HG03039 (cell line): ENCODE measurements around the gene APBB2.
"Not testable (repeated sequence)": the region's sequence is repeated elsewhere in the genome, so short reads cannot be mapped to it uniquely, and the experiment has no call there.

ENCODE experiments used
- ATAC-seq: cut with Tn5 transposase; IDR thresholded peaks from one replicate; pipeline ENCODE4 v1.9.1; 2021; ENCODE audit warnings: mild to moderate bottlenecking, moderate library complexity; ENCODE audit not compliant: unreplicated experiment

APBB2 gene

DNA sequence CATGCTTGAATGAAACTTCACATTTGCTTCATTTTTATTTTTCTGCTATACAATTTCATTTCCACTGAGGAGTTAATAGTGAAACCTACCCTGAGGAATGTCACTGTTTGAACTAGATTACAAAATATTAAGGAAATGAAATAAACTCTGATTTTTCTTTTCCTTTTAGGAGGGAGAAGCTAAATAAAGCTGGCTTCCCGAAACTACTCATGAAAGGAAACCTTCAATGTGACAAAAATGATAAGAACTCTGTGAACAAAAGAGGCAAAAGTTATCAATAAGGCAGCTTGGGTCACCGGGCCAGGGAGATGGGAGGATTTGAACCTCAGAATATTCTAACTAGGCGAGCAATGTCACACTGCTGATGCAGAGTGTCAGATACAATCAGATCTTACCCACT, 185.2 kb downstream of the APBB2 start:
- no peak for ATAC-seq

DNA sequence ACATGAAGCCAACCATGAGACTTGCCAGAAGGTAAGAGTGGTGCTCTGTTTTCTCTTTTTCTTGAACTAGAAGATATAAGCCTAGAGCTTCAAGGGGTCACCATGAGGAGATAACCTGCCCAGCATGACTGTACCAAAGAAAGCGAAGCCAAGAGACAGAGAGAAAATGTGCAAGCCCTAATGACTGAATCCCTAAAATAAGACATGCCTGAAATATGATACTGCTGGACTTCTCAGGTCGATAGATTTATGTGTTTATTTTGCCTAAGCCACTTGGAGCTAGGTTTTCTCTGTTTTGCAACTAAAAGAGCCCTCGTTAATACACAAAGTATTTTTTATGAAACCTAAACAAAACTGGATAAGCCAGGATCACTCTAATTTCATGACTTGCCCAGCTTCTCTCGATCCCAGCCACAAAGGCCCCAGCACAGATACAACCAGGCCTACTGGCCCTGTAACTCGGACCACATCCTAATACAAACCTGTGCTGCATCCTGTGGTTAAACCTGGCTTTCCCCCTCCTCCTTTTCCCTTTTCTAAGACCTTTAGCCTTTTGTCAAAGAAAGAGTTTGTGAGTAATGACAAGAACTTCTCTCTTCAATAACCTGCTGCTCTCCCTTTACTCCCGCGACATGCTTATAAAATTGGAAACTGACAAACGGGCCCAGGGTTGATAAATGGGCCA, 185.8 kb downstream of the APBB2 start:
- ATAC-seq: no peak

GRCh38 chr4:41026971-41027370, 187.4 kb downstream of the APBB2 start:
- no peak for ATAC-seq

DNA sequence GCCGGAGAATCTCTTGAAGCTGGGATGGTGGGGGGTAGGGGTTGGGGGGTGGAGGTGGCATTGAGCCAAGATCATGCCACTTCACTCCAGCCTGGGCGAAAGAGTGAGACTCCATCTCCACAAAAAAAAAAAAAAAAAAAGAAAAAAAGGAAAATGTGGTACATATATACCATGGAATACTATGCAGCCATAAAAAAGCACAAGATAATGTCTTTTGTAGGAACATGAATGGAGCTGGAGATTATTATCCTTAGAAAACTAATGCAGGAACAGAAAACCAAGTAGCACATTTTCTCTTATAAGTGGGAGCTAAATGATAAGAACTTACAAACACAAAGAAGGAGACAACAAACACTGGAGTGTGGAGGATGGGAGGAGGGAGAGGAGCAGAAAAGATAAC, 188.5 kb downstream of the APBB2 start:
- ATAC-seq: no peak

- no peak for ATAC-seq
These were observed 189.5 kb downstream of the APBB2 start for GRCh38 chr4:41024556-41025491.

- no peak for ATAC-seq
These were observed 192.2 kb downstream of the APBB2 start for GRCh38 chr4:41022116-41022515.

DNA sequence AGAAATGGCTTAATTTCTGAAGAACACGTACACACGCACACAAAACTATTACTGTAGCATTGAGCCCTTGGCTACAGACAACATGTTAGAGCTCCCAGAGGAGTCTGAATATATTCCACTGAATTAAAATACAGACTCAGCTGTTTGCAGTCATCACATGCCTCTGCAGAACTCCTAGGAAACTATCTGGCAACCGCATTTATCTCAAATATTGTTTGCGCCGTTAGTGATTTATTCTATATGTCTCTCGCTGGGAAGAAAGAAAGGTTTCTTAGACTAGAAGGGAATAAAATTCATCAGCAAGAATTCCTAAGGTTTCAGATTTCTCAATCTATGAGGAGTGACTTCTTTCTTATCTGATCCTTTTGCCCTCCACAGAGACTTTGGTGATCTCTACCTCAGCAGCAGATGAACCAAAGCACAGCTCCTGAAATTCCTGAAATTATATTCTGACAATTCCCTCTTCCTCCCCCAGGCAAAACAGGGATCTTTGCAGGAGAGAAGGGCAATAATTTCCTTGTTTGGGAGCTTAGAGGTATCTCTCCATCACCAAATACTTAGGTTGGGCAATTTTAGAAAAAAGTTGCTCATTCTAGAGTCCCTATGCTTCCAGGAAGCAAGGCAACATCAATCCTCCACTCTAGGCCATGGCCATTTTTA, 199.2 kb downstream of the APBB2 start:
- no peak for ATAC-seq

DNA sequence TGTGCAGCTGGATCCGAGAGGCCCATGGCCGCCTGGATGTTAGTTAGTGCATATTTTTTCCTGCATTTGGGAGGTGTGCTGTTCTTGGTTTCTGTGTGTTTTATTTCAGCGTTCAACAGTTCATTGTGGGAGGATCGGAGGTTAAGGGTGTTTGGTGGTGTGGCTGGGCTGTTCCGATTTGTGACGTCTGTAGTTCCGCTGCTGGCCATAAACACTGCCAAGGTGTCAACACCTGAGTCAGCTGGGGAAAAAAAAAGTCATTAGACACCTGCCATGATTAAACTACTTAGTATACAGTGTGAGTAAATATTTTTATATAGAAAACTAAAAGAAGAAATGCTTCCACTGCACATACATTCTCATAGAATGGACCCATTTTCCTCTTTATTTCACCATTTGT, 200.2 kb downstream of the APBB2 start:
- no peak for ATAC-seq

DNA sequence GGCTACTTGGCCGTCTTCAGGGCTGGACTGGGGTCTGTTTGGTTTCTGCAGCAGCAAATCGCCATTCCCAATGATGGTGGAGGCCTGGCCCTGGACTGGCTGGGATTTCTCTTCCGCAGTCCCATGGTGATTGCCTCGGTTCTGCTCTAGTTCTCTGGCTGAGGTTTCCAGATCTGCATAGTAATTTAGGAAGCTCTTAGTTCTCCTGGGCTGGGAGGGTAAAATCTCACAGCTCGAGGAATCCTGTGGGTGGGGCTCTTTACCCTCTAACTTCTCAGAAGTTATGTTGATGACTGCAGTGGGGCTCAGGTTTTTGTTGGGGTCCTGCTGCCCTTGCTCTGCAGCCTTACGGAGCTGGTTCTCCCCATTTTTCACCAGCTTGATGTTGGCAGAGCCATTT, 200.6 kb downstream of the APBB2 start:
- no peak for ATAC-seq

DNA sequence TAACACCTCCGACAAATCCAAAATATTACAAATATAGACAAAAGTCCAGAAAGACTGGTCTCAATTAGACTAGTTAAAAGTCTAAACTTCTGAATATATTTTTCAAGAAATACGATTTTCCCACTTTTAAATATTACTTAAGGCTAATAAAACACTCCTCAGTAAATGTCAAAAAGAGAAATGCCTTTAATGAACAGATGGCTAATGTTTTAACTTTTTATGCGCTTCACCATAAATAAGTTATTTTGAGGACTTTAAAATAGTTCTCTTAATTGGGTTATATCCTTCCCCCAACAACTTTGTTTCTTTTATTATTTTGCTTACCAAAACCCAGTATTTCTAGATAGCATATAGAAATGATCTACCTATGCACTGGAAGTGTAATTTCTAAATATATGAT, 201.4 kb downstream of the APBB2 start:
- no peak for ATAC-seq

- no peak for ATAC-seq
These were observed 202.0 kb downstream of the APBB2 start for GRCh38 chr4:41012293-41012692.

- no peak for ATAC-seq
These were observed 204.9 kb downstream of the APBB2 start for GRCh38 chr4:41009411-41009810.

- ATAC-seq: no peak
These were observed 208.2 kb downstream of the APBB2 start for GRCh38 chr4:41006141-41006540.

GRCh38 chr4:41002309-41002708, 212.0 kb downstream of the APBB2 start:
- ATAC-seq: no peak

GRCh38 chr4:41000356-41000755, 214.0 kb downstream of the APBB2 start:
- ATAC-seq: no peak

GRCh38 chr4:40998675-40999358, 215.5 kb downstream of the APBB2 start:
- no peak for ATAC-seq

DNA sequence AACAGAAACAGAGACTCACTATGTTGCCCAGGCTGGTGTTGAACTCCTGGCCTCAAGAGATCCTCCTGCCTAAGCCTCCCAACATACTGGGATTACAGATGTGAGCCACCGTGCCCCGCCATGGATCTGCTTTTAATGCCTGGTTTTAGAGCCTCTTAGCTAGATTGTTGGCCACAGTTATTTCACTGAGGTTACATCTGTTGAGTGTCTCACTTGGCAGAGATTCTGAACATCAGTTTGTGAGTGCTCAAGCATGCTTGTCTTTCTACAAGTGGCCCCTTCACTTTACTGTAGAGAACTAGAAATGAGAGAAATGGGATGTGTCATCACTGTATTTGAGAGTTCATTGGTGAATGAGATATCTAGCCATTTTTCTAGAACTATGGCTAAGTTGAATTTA, 218.5 kb downstream of the APBB2 start:
- ATAC-seq: no peak

DNA sequence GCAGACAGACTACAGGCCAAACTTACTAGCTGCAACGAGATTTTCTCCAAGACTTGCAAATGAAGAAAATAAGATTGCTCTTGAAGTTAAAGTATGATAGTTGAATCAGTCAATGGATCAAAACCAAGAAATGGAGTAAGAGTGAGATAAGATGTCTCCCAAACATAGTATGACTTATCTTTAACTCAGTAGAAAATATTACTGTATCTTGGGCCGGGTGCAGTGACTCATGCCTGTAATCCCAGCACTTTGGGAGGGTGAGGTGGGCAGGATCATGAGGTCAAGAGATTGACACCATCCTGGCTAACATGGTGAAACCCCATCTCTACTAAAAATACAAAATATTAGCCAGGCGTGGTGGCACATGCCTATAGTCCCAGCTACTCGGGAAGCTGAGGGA, 220.0 kb downstream of the APBB2 start:
- ATAC-seq: not testable (repeated sequence)

DNA sequence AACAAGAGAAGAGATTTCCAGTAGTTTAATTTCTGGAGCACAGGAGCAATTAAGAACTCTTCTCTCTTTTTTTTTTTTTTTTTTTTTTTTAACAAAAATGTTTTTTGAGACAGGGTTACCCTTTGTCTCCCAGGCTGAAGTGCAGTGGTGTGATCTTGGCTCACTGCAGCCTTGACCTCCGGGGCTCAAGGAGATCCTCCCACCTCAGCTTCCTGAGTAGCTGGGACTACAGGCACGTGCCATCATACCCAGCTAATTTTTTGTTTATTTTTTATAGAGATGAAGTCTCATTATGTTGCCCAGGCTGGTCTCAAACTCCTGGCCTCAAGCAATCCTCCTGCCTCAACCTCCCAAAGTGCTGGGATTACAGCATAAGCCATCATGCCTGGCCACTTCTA, 221.0 kb downstream of the APBB2 start:
- not testable (repeated sequence) for ATAC-seq

DNA sequence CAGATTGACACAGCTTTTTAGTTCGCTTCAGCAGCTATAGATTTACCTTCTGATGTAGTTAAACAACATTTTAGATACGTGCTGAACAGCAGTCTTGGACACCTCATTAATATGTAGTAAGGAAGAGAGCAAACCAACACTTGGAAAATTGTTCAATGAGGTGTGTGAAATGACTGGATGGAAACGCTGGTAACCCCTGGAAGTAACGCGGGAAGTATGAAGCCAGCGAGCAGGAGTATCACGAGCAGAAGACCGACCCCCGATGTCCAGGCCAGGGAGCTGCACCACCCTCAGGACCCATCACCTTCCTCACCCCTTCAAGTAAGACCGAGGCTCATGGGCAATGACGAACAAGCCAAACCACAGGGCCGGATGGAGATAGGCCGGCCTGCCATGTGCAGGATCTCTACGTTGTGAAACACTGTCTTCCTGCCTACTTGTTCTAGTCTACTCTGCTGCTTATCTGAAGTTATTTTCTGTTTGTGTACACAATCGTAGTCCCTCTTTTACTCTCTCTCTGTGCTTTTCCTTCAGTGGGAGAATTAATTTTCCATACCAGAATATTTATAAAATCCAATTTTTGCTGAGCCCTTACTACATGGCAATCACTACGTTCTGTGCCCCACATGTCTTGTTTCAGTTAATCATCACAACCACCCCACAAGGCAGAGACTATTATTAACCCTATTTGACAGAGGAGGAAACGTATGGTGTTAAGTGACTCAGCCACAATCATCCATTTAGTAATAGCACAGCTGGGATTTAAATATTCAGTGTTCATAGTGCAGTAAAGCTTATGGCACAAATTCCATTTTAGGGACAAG, 221.7 kb downstream of the APBB2 start:
- ATAC-seq: peak; percentile 63
